ENCODE data around the gene GPR68.

GPR68 gene

GRCh38 chr14:91257328-91258010, 13.0 kb upstream of the GPR68 start:
- TF ChIP-seq, protein P1, sequence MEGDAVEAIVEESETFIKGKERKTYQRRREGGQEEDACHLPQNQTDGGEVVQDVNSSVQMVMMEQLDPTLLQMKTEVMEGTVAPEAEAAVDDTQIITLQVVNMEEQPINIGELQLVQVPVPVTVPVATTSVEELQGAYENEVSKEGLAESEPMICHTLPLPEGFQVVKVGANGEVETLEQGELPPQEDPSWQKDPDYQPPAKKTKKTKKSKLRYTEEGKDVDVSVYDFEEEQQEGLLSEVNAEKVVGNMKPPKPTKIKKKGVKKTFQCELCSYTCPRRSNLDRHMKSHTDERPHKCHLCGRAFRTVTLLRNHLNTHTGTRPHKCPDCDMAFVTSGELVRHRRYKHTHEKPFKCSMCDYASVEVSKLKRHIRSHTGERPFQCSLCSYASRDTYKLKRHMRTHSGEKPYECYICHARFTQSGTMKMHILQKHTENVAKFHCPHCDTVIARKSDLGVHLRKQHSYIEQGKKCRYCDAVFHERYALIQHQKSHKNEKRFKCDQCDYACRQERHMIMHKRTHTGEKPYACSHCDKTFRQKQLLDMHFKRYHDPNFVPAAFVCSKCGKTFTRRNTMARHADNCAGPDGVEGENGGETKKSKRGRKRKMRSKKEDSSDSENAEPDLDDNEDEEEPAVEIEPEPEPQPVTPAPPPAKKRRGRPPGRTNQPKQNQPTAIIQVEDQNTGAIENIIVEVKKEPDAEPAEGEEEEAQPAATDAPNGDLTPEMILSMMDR (conservative IDR thresholded peaks at IDR 0.05), result no peak
- H3K27ac ChIP-seq, result peak overlapping the region; percentile 5; the same call in 1 of the 2 replicates

DNA sequence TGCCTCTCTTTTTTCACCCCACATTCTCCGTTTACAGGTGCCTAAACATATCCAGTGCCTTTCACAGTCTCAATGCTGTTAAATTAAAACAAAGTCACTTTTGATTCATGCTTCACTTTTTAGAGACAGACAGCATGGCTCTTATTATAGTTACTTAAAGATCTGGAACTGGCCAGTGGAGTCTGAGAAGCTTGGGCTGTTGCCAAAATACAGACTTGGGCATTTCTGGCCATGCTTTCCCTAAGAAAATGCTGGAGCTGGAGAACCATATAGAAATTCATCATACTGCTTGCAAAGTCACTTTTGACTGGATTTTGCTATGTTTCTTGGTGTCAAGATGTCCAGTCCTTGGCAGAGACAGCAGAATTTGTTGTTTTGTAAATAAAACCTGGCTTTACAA, 12.2 kb upstream of the GPR68 start:
- TF ChIP-seq, protein P1 (conservative IDR thresholded peaks at IDR 0.05), result no peak
- peak overlapping the region; percentile 5; the same call in 1 of the 2 replicates for H3K27ac ChIP-seq

DNA sequence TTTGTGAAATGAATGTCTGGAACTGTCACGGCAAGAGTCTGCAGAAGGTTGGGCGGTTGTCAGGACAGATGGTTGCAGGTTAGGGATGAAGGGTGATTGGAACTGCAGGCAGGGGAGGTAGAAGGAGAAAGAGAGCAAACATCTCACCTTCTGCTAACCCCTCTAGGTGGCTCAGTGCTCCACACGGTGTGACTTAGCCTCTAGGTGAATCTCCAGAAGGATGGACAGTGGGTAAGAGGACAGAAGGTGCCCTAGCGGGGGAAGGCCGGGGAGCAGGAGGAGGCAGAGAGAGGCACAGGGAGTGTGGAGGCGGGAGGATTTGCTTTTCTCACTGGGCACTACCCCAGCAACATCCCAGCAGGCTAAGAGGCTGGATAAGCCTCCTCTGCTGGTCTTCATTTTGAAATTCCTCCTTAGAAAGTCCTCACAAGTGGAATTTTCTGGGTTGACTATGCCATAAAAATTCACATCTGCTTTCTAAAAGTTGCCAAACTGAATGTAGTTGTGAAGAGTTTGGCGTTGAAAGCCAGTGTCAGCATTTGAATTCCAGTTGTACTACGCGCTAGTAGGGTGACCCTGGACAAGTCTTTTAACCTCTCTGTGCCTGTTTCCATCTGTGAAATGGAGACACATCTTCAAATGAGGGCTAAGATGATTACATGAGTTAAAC, 10.7 kb upstream of the GPR68 start:
- no peak overlapping the region for H3K27ac ChIP-seq
- TF ChIP-seq, protein P1 (conservative IDR thresholded peaks at IDR 0.05), result peak; percentile 13; the same call in 1 of the 2 replicates

GRCh38 chr14:91254461-91254860, 10.0 kb upstream of the GPR68 start:
- TF ChIP-seq, protein P1 (conservative IDR thresholded peaks at IDR 0.05), result no peak
- 0 out of 2 replicates have a peak overlapping the region, but pooled peaks have one; percentile 75 for H3K27ac ChIP-seq

DNA sequence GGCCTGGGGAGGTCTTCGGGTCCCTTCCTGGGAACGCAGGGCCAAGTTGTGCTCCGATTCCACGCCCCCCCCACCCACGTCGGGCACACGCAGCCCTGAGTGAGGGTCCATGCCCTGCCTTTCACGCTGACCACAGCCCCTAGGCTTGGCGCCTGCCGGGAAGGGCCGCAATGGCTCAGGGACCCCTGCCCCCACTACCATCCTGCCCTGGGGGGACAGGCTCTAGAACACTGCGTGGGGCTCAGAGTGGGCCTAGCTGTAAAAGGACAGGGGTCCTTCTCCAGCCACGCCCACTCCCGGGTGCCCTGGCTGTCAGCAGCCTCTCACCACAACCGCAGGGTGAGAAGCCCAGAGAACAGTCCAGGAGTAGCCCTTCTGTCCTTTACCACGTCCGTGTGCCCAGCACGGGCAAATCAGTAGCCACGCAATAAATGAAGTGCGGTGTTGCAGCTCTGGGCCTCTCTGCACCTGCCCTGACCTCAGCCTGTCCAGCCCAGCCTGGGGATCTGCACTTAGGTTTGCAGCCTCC, 9.4 kb upstream of the GPR68 start:
- TF ChIP-seq, protein P1 (conservative IDR thresholded peaks at IDR 0.05), result no peak
- H3K27ac ChIP-seq, result peak overlapping the region; percentile 75

DNA sequence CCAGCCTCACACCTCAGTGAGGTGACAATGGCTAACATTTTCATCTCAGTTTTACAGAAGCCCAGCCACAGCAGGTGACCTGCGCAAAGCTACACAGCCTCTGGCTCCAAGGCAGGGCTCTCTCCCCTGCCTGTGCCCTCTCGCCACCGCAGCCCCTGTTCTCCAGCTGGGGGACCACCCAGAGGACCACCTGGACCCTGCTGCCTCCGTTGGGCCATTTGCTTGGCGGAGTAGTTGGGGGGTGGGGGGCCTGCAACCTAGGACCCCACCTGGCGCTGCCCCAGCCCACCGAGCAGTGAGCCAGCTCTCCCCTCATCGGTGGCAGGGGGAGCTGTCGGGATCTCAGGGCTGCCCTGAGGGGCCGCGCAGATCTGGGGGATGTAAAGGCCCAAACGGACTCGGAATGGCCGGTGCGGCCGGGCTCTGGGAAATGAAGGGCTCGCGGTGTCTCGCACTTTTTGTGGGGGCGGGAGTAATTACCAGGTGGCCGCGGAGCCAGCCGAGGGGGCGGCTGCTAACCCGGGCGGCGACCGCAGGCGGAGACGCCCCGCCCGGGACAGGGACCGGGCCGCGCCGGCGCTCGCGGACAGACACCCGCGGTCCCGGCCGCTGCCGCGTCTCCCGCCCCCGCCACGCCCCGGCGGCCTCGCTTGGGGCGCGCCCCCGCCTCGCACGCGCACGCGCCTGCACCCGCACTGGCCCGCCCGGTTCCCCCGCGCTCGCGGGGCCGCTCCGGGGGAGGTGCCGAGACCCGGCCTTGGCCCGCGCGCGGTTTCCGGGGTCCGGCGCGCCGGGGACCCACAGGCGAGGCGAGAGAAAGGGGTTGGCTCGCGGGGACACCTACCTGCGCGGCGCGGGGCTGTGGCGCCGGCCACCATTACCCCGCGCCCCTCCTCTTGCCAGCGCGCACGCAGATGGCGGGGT, 8.6 kb upstream of the GPR68 start:
- TF ChIP-seq, protein P1 (conservative IDR thresholded peaks at IDR 0.05), result peak; percentile 22
- H3K27ac ChIP-seq, result peak overlapping the region; percentile 75

Measured in VCaP (cell line).